WTC11 (cell line): ENCODE results near the gene C16orf95. TPM values are rescaled to one million over a fixed set of nuclear protein-coding genes. Genes with fewer than 3 reads are reported as not detected.

Experiments
- ATAC-seq: fragments of 200-7000 bp; cut with Tn5 transposase; 2 replicates; pipeline ENCODE4 v1.10.0; 2021; ENCODE audit warnings: mild to moderate bottlenecking, moderate library complexity
- CTCF ChIA-PET: fragments of 300-600 bp; sonication (Branson Sonifier 250); formaldehyde crosslinking; loops from one replicate; lab custom pipeline; 2021; ENCODE audit warnings: antibody characterized with exemption; lab: Charles Lee
- POLR2A ChIA-PET: fragments of 350-600 bp; sonication (Branson Sonifier 250); formaldehyde crosslinking; loops from one replicate; lab custom pipeline; 2021; ENCODE audit warnings: antibody characterized with exemption; lab: Charles Lee
- DNase-seq: peaks from one replicate; pipeline ENCODE4 v3.0.0; 2021; ENCODE audit warnings: low spot score
- H3K27ac Mint-ChIP-seq: 2 replicates; pipeline ENCODE4 v1.8.0; 2021; ENCODE audit warnings: mixed read lengths
- H3K27me3 Mint-ChIP-seq: 2 replicates; pipeline ENCODE4 v1.8.0; 2021; ENCODE audit warnings: low read depth, mild to moderate bottlenecking, moderate library complexity, mixed read lengths
- H3K36me3 Mint-ChIP-seq: 2 replicates; pipeline ENCODE4 v1.8.0; 2021; ENCODE audit warnings: mixed read lengths
- H3K4me1 Mint-ChIP-seq: 2 replicates; pipeline ENCODE4 v1.8.0; 2022; ENCODE audit warnings: mixed read lengths
- H3K4me3 Mint-ChIP-seq: 2 replicates; pipeline ENCODE4 v1.8.0; 2021; ENCODE audit warnings: mild to moderate bottlenecking, moderate library complexity, mixed read lengths
- H3K9me3 Mint-ChIP-seq: 2 replicates; pipeline ENCODE4 v1.8.0; 2021; ENCODE audit warnings: mixed read lengths
- ARID4B ChIP-seq: sonication (generic); formaldehyde crosslinking; IDR thresholded peaks from 2 replicates; pipeline ENCODE4 v1.8.0; 2023; ENCODE audit warnings: missing genetic modification reagents, mild to moderate bottlenecking, borderline replicate concordance
- CBFB ChIP-seq: sonication (generic); formaldehyde crosslinking; IDR thresholded peaks from 2 replicates; pipeline ENCODE4 v1.8.1; 2022; ENCODE audit warnings: mild to moderate bottlenecking, low read depth, missing genetic modification reagents
- CDX4 ChIP-seq: fragments of 250-450 bp; sonication (Bioruptor Pico); IDR thresholded peaks from 2 replicates; pipeline ENCODE4 v1.9.0; 2021; ENCODE audit warnings: moderate library complexity, mild to moderate bottlenecking, inconsistent platforms, borderline replicate concordance
- CTCF ChIP-seq: fragments of 200-600 bp; IDR thresholded peaks from 2 replicates; pipeline ENCODE4 v1.8.0; 2022; ENCODE audit warnings: antibody characterized with exemption
- E2F1 ChIP-seq: sonication (generic); formaldehyde crosslinking; IDR thresholded peaks from 2 replicates; pipeline ENCODE4 v1.8.0; 2022; ENCODE audit warnings: mild to moderate bottlenecking, missing genetic modification reagents
- EMX1 ChIP-seq: fragments of 250-450 bp; sonication (Bioruptor Pico); IDR thresholded peaks from 2 replicates; pipeline ENCODE4 v1.8.0; 2021; ENCODE audit warnings: mild to moderate bottlenecking
- ESRRA ChIP-seq: sonication (generic); formaldehyde crosslinking; IDR thresholded peaks from 2 replicates; pipeline ENCODE4 v1.8.1; 2022; ENCODE audit warnings: mild to moderate bottlenecking, missing genetic modification reagents, borderline replicate concordance
- FOXK1 ChIP-seq: sonication (generic); formaldehyde crosslinking; IDR thresholded peaks from 2 replicates; pipeline ENCODE4 v1.8.0; 2022; ENCODE audit warnings: mild to moderate bottlenecking, moderate library complexity, missing genetic modification reagents
- FOXP1 ChIP-seq: sonication (generic); formaldehyde crosslinking; IDR thresholded peaks from 2 replicates; pipeline ENCODE4 v1.8.0; 2022; ENCODE audit warnings: missing genetic modification reagents, mild to moderate bottlenecking, moderate library complexity, borderline replicate concordance
- GRHL2 ChIP-seq: fragments of 250-450 bp; sonication (Bioruptor Pico); IDR thresholded peaks from 2 replicates; pipeline ENCODE4 v1.8.0; 2022; ENCODE audit warnings: mild to moderate bottlenecking, moderate library complexity; ENCODE audit not compliant: insufficient replicate concordance, severe bottlenecking
- IRF1 ChIP-seq: sonication (generic); formaldehyde crosslinking; IDR thresholded peaks from 2 replicates; pipeline ENCODE4 v1.8.0; 2023; ENCODE audit warnings: missing genetic modification reagents
- MXD4 ChIP-seq: fragments of 250-450 bp; sonication (Bioruptor Pico); IDR thresholded peaks from 2 replicates; pipeline ENCODE4 v1.8.0; 2021; ENCODE audit warnings: mild to moderate bottlenecking, moderate library complexity, borderline replicate concordance
- NR3C1 ChIP-seq: sonication (generic); formaldehyde crosslinking; conservative IDR thresholded peaks from 2 replicates; pipeline ENCODE4 v1.8.1; 2023; ENCODE audit warnings: low read depth, mild to moderate bottlenecking, missing genetic modification reagents
- SMAD4 ChIP-seq: sonication (generic); formaldehyde crosslinking; IDR thresholded peaks from 2 replicates; pipeline ENCODE4 v1.8.0; 2022; ENCODE audit warnings: mild to moderate bottlenecking, missing genetic modification reagents
- STAT6 ChIP-seq: sonication (generic); formaldehyde crosslinking; conservative IDR thresholded peaks from 2 replicates; pipeline ENCODE4 v1.8.1; 2023; ENCODE audit warnings: mild to moderate bottlenecking, low read depth, missing genetic modification reagents, moderate library complexity
- TP53 ChIP-seq: sonication (generic); formaldehyde crosslinking; IDR thresholded peaks from 2 replicates; pipeline ENCODE4 v1.8.1; 2023; ENCODE audit warnings: mild to moderate bottlenecking, missing genetic modification reagents
- ZNF219 ChIP-seq: sonication (generic); formaldehyde crosslinking; IDR thresholded peaks from 2 replicates; pipeline ENCODE4 v1.8.0; 2023; ENCODE audit warnings: missing genetic modification reagents, mild to moderate bottlenecking, borderline replicate concordance
- ZNF425 ChIP-seq: fragments of 250-450 bp; sonication (Bioruptor Pico); conservative IDR thresholded peaks from 2 replicates; pipeline ENCODE4 v1.9.0; 2021; ENCODE audit warnings: mild to moderate bottlenecking
- total RNA-seq: library from RNA; stranded (reverse); gene quantifications from 3 replicates; pipeline ENCODE4 v1.2.3, GENCODE V29; 2021

C16orf95 gene
- total RNA-seq, 1 experiment from 2014 or later = 5.7 TPM

- H3K27me3 Mint-ChIP-seq = no peaks in the 10 kb centered on the region
- no peak for TF ChIP-seq ZNF219
- no peak for TF ChIP-seq CTCF
- no peak for TF ChIP-seq FOXP1 (CRISPR knock-in tag)
- no peak for TF ChIP-seq E2F1 (CRISPR knock-in tag)
- no peak for TF ChIP-seq GRHL2 (CRISPR knock-in tag)
- no peak for TF ChIP-seq STAT6 (CRISPR knock-in tag)
- no peak for TF ChIP-seq MXD4 (CRISPR knock-in tag)
- no peak for TF ChIP-seq ZNF425 (CRISPR knock-in tag)
- TF ChIP-seq EMX1 = no peak
- no peak for TF ChIP-seq TP53
- no peak for TF ChIP-seq CBFB
- TF ChIP-seq NR3C1 (CRISPR knock-in tag) = no peak
- no peak for TF ChIP-seq CDX4 (CRISPR knock-in tag)
- no peak for TF ChIP-seq ESRRA (CRISPR knock-in tag)
- TF ChIP-seq FOXK1 (CRISPR knock-in tag) = no peak
- TF ChIP-seq IRF1 (CRISPR knock-in tag) = no peak
- no peak for TF ChIP-seq ARID4B (CRISPR knock-in tag)
- TF ChIP-seq SMAD4 = no peak
- TF ChIP-seq, all 79 proteins: peak for 0
- Mint-ChIP-seq H3K4me3 (no peak overlapping the region), H3K9me3 (no peaks in the 10 kb centered on the region), H3K4me1 (peaks cover 7% of the 10 kb centered on the region), H3K36me3 (no peaks in the 10 kb centered on the region), H3K27ac (peak overlapping the region; percentile 60; the same call in 1 of the 2 replicates)
- CTCF ChIA-PET = no interaction called here
- DNase-seq (no peak), ATAC-seq (no peak)
- POLR2A ChIA-PET = interaction anchor here (1.2 kb wide), 1 partner anchor 9 kb away, joined by 3 read pairs; no protein-coding TSS in a partner anchor
Measured at GRCh38 chr16:87322833-87323726, 5.9 kb upstream of the C16orf95 start.
